ENCODE results near the gene LMO7. TPM values are rescaled to one million over a fixed set of nuclear protein-coding genes. Genes with fewer than 3 reads are reported as not detected.

The LMO7 gene
- total RNA-seq, 1 experiment from 2014 or later = 18.5 TPM

GRCh38 chr13:75702476-75702875 lies 66.3 kb downstream of the LMO7 start (continued):
- TF ChIP-seq SOX15 (CRISPR knock-in tag; IDR thresholded peaks at IDR 0.05) (no peak), ZSCAN18 (CRISPR knock-in tag; IDR thresholded peaks at IDR 0.05) (no peak), ESRRA (CRISPR knock-in tag; IDR thresholded peaks at IDR 0.05; ENCODE audit: borderline replicate concordance) (no peak)

GRCh38 chr13:75703769-75704168 lies 67.6 kb downstream of the LMO7 start:
- peaks cover 3% of the 10 kb centered on the region; the same call in 1 of the 2 replicates for H3K27me3 Mint-ChIP-seq (ENCODE audit: low read depth)
- H3K27ac Mint-ChIP-seq = no peak overlapping the region
- ChIA-PET POLR2A (no interaction called here), CTCF (interaction anchor here (2.0 kb wide), 1 partner anchor 8 kb away, joined by 19 read pairs; no protein-coding TSS in a partner anchor)
- DNase-seq (ENCODE audit: low spot score) (no peak), ATAC-seq (no peak)
- peaks cover 29% of the 10 kb centered on the region for H3K9me3 Mint-ChIP-seq
- H3K4me1 Mint-ChIP-seq = peaks cover 13% of the 10 kb centered on the region
- H3K36me3 Mint-ChIP-seq = peaks cover 28% of the 10 kb centered on the region
- H3K4me3 Mint-ChIP-seq = no peak overlapping the region
- TF ChIP-seq NR2C2 (CRISPR knock-in tag; IDR thresholded peaks at IDR 0.05) = no peak
- TF ChIP-seq MAX (CRISPR knock-in tag; IDR thresholded peaks at IDR 0.05) = no peak
- no peak for TF ChIP-seq KAT7 (CRISPR knock-in tag; IDR thresholded peaks at IDR 0.05; ENCODE audit: borderline replicate concordance)
- TF ChIP-seq ZNF532 (CRISPR knock-in tag; IDR thresholded peaks at IDR 0.05; ENCODE audit: borderline replicate concordance) = no peak
- TF ChIP-seq ZMAT4 (CRISPR knock-in tag; IDR thresholded peaks at IDR 0.05) = no peak
- TF ChIP-seq IRF1 (CRISPR knock-in tag; IDR thresholded peaks at IDR 0.05) = no peak
- TF ChIP-seq ARID4B (CRISPR knock-in tag; IDR thresholded peaks at IDR 0.05; ENCODE audit: borderline replicate concordance) = no peak
- TF ChIP-seq CDX4 (CRISPR knock-in tag; IDR thresholded peaks at IDR 0.05; ENCODE audit: borderline replicate concordance) = no peak
- no peak for TF ChIP-seq ZNF232 (CRISPR knock-in tag; IDR thresholded peaks at IDR 0.05)
- no peak for TF ChIP-seq NFYB (CRISPR knock-in tag; conservative IDR thresholded peaks at IDR 0.05; ENCODE audit: low read depth)
- no peak for TF ChIP-seq ZNF138 (CRISPR knock-in tag; conservative IDR thresholded peaks at IDR 0.05)
- TF ChIP-seq RELA (CRISPR knock-in tag; IDR thresholded peaks at IDR 0.05; ENCODE audit: borderline replicate concordance) = no peak
- TF ChIP-seq ZNF512 (CRISPR knock-in tag; IDR thresholded peaks at IDR 0.05; ENCODE audit: borderline replicate concordance) = no peak
- no peak for TF ChIP-seq CBFB (CRISPR knock-in tag; IDR thresholded peaks at IDR 0.05; ENCODE audit: low read depth)
- no peak for TF ChIP-seq STAT6 (CRISPR knock-in tag; conservative IDR thresholded peaks at IDR 0.05; ENCODE audit: low read depth)
- TF ChIP-seq SMAD4 (CRISPR knock-in tag; IDR thresholded peaks at IDR 0.05) = no peak
- TF ChIP-seq SOX15 (CRISPR knock-in tag; IDR thresholded peaks at IDR 0.05) = no peak

Data from WTC11 (cell line).